Activated CD8-positive, alpha-beta T cell treated with anti-CD3 and anti-CD28 coated beads, Interleukin-2, amount 10 ng/mL, durations not matched to agents 7 days and 5 days (primary cell): ENCODE results near the gene DCUN1D3. TPM values are rescaled to one million over a fixed set of nuclear protein-coding genes. Genes with fewer than 3 reads are reported as not detected.

Experiments used
- ATAC-seq: fragments of 150-1000 bp; cut with Tn5 transposase; one replicate; pipeline ENCODE4 v1.10.0; 2021; ENCODE audit warnings: moderate library complexity
- CTCF ChIA-PET: fragments of 350-600 bp; sonication (Branson Sonifier 250); formaldehyde crosslinking; loops from one replicate; lab custom pipeline; 2021; ENCODE audit warnings: antibody characterized with exemption; lab: Charles Lee
- POLR2A ChIA-PET: fragments of 350-600 bp; sonication (Branson Sonifier 250); formaldehyde crosslinking; loops from one replicate; lab custom pipeline; 2021; ENCODE audit warnings: antibody characterized with exemption; lab: Charles Lee
- DNase-seq: peaks from one replicate; pipeline ENCODE4 v3.0.0-alpha.2; 2020
- H3K27ac Mint-ChIP-seq: one replicate; pipeline ENCODE4 v1.8.0; 2021; ENCODE audit warnings: mild to moderate bottlenecking, mixed read lengths
- H3K27me3 Mint-ChIP-seq: one replicate; pipeline ENCODE4 v1.8.0; 2021; ENCODE audit warnings: low read depth, mixed read lengths
- H3K36me3 Mint-ChIP-seq: one replicate; pipeline ENCODE4 v1.8.0; 2021; ENCODE audit warnings: low read depth, mixed read lengths
- H3K4me1 Mint-ChIP-seq: one replicate; pipeline ENCODE4 v1.8.0; 2021; ENCODE audit warnings: low read depth, mixed read lengths
- H3K4me3 Mint-ChIP-seq: one replicate; pipeline ENCODE4 v1.8.0; 2021; ENCODE audit warnings: mild to moderate bottlenecking, mixed read lengths
- H3K9me3 Mint-ChIP-seq: one replicate; pipeline ENCODE4 v1.8.0; 2022; ENCODE audit warnings: mixed read lengths; ENCODE audit not compliant: insufficient read depth
- total RNA-seq, 2 experiments: library from RNA; stranded (reverse); gene quantifications; one replicate each; pipeline ENCODE4 v1.2.3, GENCODE V29; 2021

Gene DCUN1D3
- total RNA-seq, 2 experiments from 2014 or later: 10.0 to 10.7 TPM

GRCh38 chr16:20884240-20884556, 16.0 kb downstream of the DCUN1D3 start:
- CTCF ChIA-PET: interaction anchor here (1.4 to 2.7 kb wide), 2 partner anchors 9 to 109 kb away, joined by 3 to 17 read pairs; no protein-coding TSS in a partner anchor
- peaks cover 35% of the 10 kb centered on the region for H3K4me1 Mint-ChIP-seq

GRCh38 chr16:20883554-20884239, 16.5 kb downstream of the DCUN1D3 start:
- Mint-ChIP-seq H3K9me3 (no peaks in the 10 kb centered on the region), H3K27me3 (no peaks in the 10 kb centered on the region), H3K4me3 (no peak overlapping the region), H3K4me1 (peaks cover 40% of the 10 kb centered on the region), H3K36me3 (peaks cover 30% of the 10 kb centered on the region), H3K27ac (peak overlapping the region; percentile 47)
- DNase-seq: no peak
- no peak for ATAC-seq
- CTCF ChIA-PET: interaction anchor here (1.4 to 2.7 kb wide), 3 partner anchors 9 to 109 kb away, joined by 3 to 17 read pairs (median 6); no protein-coding TSS in a partner anchor
- POLR2A ChIA-PET: no interaction called here

More at GRCh38 chr16:20884240-20884556, 16.0 kb downstream of the DCUN1D3 start:
- POLR2A ChIA-PET: no interaction called here
- H3K4me3 Mint-ChIP-seq: no peak overlapping the region
- no peaks in the 10 kb centered on the region for H3K9me3 Mint-ChIP-seq
- peaks cover 27% of the 10 kb centered on the region for H3K36me3 Mint-ChIP-seq
- ATAC-seq (no peak), DNase-seq (no peak)
- no peaks in the 10 kb centered on the region for H3K27me3 Mint-ChIP-seq
- peak overlapping the region; percentile 47 for H3K27ac Mint-ChIP-seq

GRCh38 chr16:20881503-20881878, 18.7 kb downstream of the DCUN1D3 start:
- ATAC-seq (no peak), DNase-seq (no peak)
- ChIA-PET CTCF (interaction anchor here (1.1 kb wide), 1 partner anchor 16 kb away, joined by 3 read pairs; no protein-coding TSS in a partner anchor), POLR2A (no interaction called here)
- Mint-ChIP-seq H3K4me1 (peaks cover 51% of the 10 kb centered on the region), H3K9me3 (no peaks in the 10 kb centered on the region), H3K27ac (no peak overlapping the region), H3K27me3 (no peaks in the 10 kb centered on the region), H3K36me3 (peaks cover 39% of the 10 kb centered on the region), H3K4me3 (no peak overlapping the region)

- Mint-ChIP-seq H3K4me3 (no peak overlapping the region), H3K36me3 (peaks cover 41% of the 10 kb centered on the region), H3K9me3 (no peaks in the 10 kb centered on the region), H3K4me1 (peaks cover 56% of the 10 kb centered on the region), H3K27ac (no peak overlapping the region), H3K27me3 (no peaks in the 10 kb centered on the region)
- no peak for ATAC-seq
- DNase-seq: no peak
- ChIA-PET POLR2A (no interaction called here), CTCF (interaction anchor here (1.1 kb wide), 1 partner anchor 17 kb away, joined by 3 read pairs; no protein-coding TSS in a partner anchor)
These were observed 19.2 kb downstream of the DCUN1D3 start for GRCh38 chr16:20880867-20881502.

- H3K27ac Mint-ChIP-seq: peak overlapping the region; percentile 35
- ATAC-seq (no peak), DNase-seq (no peak)
- CTCF ChIA-PET: no interaction called here
- H3K4me1 Mint-ChIP-seq: peaks cover 60% of the 10 kb centered on the region
- no peak overlapping the region for H3K4me3 Mint-ChIP-seq
- H3K9me3 Mint-ChIP-seq: no peaks in the 10 kb centered on the region
- H3K27me3 Mint-ChIP-seq: no peaks in the 10 kb centered on the region
- POLR2A ChIA-PET: interaction anchor here (0.5 to 0.6 kb wide), 2 partner anchors 105 to 1284 kb away, joined by 3 to 4 read pairs; no protein-coding TSS in a partner anchor
- peaks cover 37% of the 10 kb centered on the region for H3K36me3 Mint-ChIP-seq
These were observed 20.8 kb downstream of the DCUN1D3 start for GRCh38 chr16:20879175-20880040.

- Mint-ChIP-seq H3K9me3 (no peaks in the 10 kb centered on the region), H3K4me1 (peaks cover 61% of the 10 kb centered on the region), H3K36me3 (peaks cover 33% of the 10 kb centered on the region), H3K27ac (no peak overlapping the region), H3K4me3 (no peak overlapping the region), H3K27me3 (no peaks in the 10 kb centered on the region)
- ChIA-PET POLR2A (interaction anchor here (0.5 to 0.7 kb wide), 3 partner anchors 105 to 1283 kb away, joined by 3 to 4 read pairs (median 3); no protein-coding TSS in a partner anchor), CTCF (no interaction called here)
- ATAC-seq (no peak), DNase-seq (no peak)
These were observed 21.4 kb downstream of the DCUN1D3 start for GRCh38 chr16:20878682-20879147.

GRCh38 chr16:20875355-20875650, 24.9 kb downstream of the DCUN1D3 start:
- no peak for ATAC-seq
- CTCF ChIA-PET: interaction anchor here (0.7 to 6.7 kb wide), 16 partner anchors 8 to 181 kb away, joined by 3 to 42 read pairs (median 8); partner anchors contain the start of genes DCUN1D3, ERI2, LYRM1 and REXO5

GRCh38 chr16:20874088-20874581, 26.0 kb downstream of the DCUN1D3 start:
- Mint-ChIP-seq H3K4me3 (peak overlapping the region; percentile 70), H3K36me3 (peaks cover 37% of the 10 kb centered on the region), H3K4me1 (peaks cover 78% of the 10 kb centered on the region), H3K27ac (peak overlapping the region; percentile 97), H3K9me3 (no peaks in the 10 kb centered on the region), H3K27me3 (no peaks in the 10 kb centered on the region)
- ChIA-PET CTCF (interaction anchor here (0.8 to 6.7 kb wide), 20 partner anchors 8 to 1483 kb away, joined by 3 to 42 read pairs (median 6); partner anchors contain the start of genes DCUN1D3 and LYRM1), POLR2A (interaction anchor here (0.9 to 2.2 kb wide), 9 partner anchors 9 to 51 kb away, joined by 3 to 46 read pairs (median 4); partner anchors contain the start of genes DCUN1D3 and LYRM1)
- DNase-seq: no peak
- ATAC-seq: no peak

More at GRCh38 chr16:20875355-20875650, 24.9 kb downstream of the DCUN1D3 start:
- Mint-ChIP-seq H3K27ac (peak overlapping the region; percentile 97), H3K27me3 (no peaks in the 10 kb centered on the region), H3K4me3 (peak overlapping the region; percentile 70), H3K4me1 (peaks cover 79% of the 10 kb centered on the region), H3K9me3 (no peaks in the 10 kb centered on the region), H3K36me3 (peaks cover 40% of the 10 kb centered on the region)
- no peak for DNase-seq
- POLR2A ChIA-PET: interaction anchor here (1.1 to 2.2 kb wide), 6 partner anchors 10 to 31 kb away, joined by 3 to 46 read pairs (median 4); partner anchors contain the start of genes DCUN1D3 and LYRM1

GRCh38 chr16:20873331-20873730, 26.8 kb downstream of the DCUN1D3 start:
- Mint-ChIP-seq H3K4me1 (peaks cover 70% of the 10 kb centered on the region), H3K27ac (peak overlapping the region; percentile 97), H3K36me3 (peaks cover 33% of the 10 kb centered on the region), H3K9me3 (no peaks in the 10 kb centered on the region), H3K27me3 (no peaks in the 10 kb centered on the region), H3K4me3 (peak overlapping the region; percentile 70)
- ATAC-seq (no peak), DNase-seq (no peak)
- POLR2A ChIA-PET: interaction anchor here (1.4 to 2.2 kb wide), 3 partner anchors 8 to 28 kb away, joined by 4 to 46 read pairs (median 4); partner anchors contain the start of genes DCUN1D3 and LYRM1
- CTCF ChIA-PET: interaction anchor here (1.2 to 6.7 kb wide), 8 partner anchors 7 to 71 kb away, joined by 3 to 42 read pairs (median 18); partner anchors contain the start of genes DCUN1D3 and LYRM1

- H3K27ac Mint-ChIP-seq: no peak overlapping the region
- peaks cover 25% of the 10 kb centered on the region for H3K36me3 Mint-ChIP-seq
- DNase-seq (no peak), ATAC-seq (no peak)
- CTCF ChIA-PET: interaction anchor here (0.7 to 6.7 kb wide), 4 partner anchors 21 to 90 kb away, joined by 3 to 42 read pairs (median 4); partner anchors contain the start of genes DCUN1D3 and LYRM1
- H3K27me3 Mint-ChIP-seq: no peaks in the 10 kb centered on the region
- POLR2A ChIA-PET: no interaction called here
- no peaks in the 10 kb centered on the region for H3K9me3 Mint-ChIP-seq
- no peak overlapping the region for H3K4me3 Mint-ChIP-seq
- peaks cover 65% of the 10 kb centered on the region for H3K4me1 Mint-ChIP-seq
These were observed 28.0 kb downstream of the DCUN1D3 start for GRCh38 chr16:20871941-20872815.
